ENCODE measurements around the gene LETMD1.

DNA sequence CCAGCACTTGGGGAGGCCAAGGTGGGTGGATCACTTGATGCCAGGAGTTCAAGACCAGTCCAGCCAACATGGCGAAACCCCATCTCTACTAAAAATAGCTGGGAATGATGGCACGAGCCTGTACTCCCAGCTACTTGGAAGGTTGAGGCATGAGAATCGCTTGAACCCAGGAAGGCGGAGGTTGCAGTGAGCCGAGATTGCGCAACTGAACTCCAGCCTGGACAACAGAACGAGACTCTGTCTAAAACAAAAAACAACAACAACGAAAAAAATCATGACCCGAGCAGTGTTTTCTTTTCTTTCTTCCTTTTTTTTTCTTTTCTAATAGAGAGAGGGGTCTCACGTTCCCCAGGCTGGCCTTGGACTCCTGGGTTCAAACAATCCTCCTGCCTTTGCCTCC is 38.8 kb downstream of the LETMD1 start:
- TF ChIP-seq, protein P1, sequence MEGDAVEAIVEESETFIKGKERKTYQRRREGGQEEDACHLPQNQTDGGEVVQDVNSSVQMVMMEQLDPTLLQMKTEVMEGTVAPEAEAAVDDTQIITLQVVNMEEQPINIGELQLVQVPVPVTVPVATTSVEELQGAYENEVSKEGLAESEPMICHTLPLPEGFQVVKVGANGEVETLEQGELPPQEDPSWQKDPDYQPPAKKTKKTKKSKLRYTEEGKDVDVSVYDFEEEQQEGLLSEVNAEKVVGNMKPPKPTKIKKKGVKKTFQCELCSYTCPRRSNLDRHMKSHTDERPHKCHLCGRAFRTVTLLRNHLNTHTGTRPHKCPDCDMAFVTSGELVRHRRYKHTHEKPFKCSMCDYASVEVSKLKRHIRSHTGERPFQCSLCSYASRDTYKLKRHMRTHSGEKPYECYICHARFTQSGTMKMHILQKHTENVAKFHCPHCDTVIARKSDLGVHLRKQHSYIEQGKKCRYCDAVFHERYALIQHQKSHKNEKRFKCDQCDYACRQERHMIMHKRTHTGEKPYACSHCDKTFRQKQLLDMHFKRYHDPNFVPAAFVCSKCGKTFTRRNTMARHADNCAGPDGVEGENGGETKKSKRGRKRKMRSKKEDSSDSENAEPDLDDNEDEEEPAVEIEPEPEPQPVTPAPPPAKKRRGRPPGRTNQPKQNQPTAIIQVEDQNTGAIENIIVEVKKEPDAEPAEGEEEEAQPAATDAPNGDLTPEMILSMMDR (IDR thresholded peaks at IDR 0.05; ENCODE audit: poor library complexity) = no peak
- no peak for TF ChIP-seq EZH2phosphoT487 (IDR thresholded peaks at IDR 0.05; ENCODE audit: low read depth, severe bottlenecking, unreplicated experiment)
